ENCODE data around the gene AOPEP.

AOPEP gene

GRCh38 chr9:95116808-95117204 lies 390.3 kb downstream of the AOPEP start:
- whole genome bisulfite sequencing (ENCODE audit: insufficient coverage): 83% methylated on average over 1 of the region's 1 CpG
- DNase-seq: no peak

GRCh38 chr9:95118596-95118995 lies 392.1 kb downstream of the AOPEP start:
- Histone ChIP-seq H3K27ac (ENCODE audit: insufficient read depth in 1 of 2, low read depth in 1 of 2, low read length in 2 of 2, poor library complexity in 1 of 2, severe bottlenecking in 2 of 2) (no peak overlapping the region), H3K4me1 (ENCODE audit: control extremely low read depth in 1 of 4, control insufficient read depth in 4 of 4, insufficient read depth in 4 of 4, low read length in 3 of 4) (no peaks in the 10 kb centered on the region), H3K36me3 (ENCODE audit: control insufficient read depth in 4 of 4, insufficient read depth in 4 of 4, low read length in 3 of 4) (no peaks in the 10 kb centered on the region), H3K9me3 (ENCODE audit: control extremely low read depth in 1 of 5, control insufficient read depth in 4 of 5, insufficient read depth in 2 of 5, low read depth in 1 of 5, low read length in 4 of 5) (no peaks in the 10 kb centered on the region), H3K27me3 (replicated peaks in 2 of 5; ENCODE audit: control insufficient read depth in 4 of 5, insufficient read depth in 5 of 5, low read length in 4 of 5) (no peaks in the 10 kb centered on the region), H3K4me3 (ENCODE audit: control insufficient read depth in 1 of 7, extremely low read depth in 1 of 7, insufficient read depth in 4 of 7, low read depth in 2 of 7, low read length in 6 of 7) (no peak overlapping the region)
- CTCF ChIA-PET: interaction anchor here (1.2 to 1.5 kb wide), 2 partner anchors 9 to 13 kb away, joined by 3 to 4 read pairs; no protein-coding TSS in a partner anchor
- POLR2A ChIA-PET: no interaction called here
- 97% methylated on average over 4 of the region's 4 CpGs for WGBS (ENCODE audit: insufficient coverage)
- no peak for DNase-seq

More at GRCh38 chr9:95116808-95117204, 390.3 kb downstream of the AOPEP start:
- peaks cover 0 to 4% (median 2%) of the 10 kb centered on the region in 4 experiments for H3K36me3 ChIP-seq (ENCODE audit: control insufficient read depth in 4 of 4, insufficient read depth in 4 of 4, low read length in 3 of 4)
- no peak overlapping the region for H3K4me3 ChIP-seq (ENCODE audit: control insufficient read depth in 1 of 7, extremely low read depth in 1 of 7, insufficient read depth in 4 of 7, low read depth in 2 of 7, low read length in 6 of 7)
- no peaks in the 10 kb centered on the region for H3K9me3 ChIP-seq (ENCODE audit: control extremely low read depth in 1 of 5, control insufficient read depth in 4 of 5, insufficient read depth in 2 of 5, low read depth in 1 of 5, low read length in 4 of 5)
- ChIA-PET CTCF (no interaction called here), POLR2A (no interaction called here)
- no peaks in the 10 kb centered on the region for H3K4me1 ChIP-seq (ENCODE audit: control extremely low read depth in 1 of 4, control insufficient read depth in 4 of 4, insufficient read depth in 4 of 4, low read length in 3 of 4)
- H3K27ac ChIP-seq (ENCODE audit: insufficient read depth in 1 of 2, low read depth in 1 of 2, low read length in 2 of 2, poor library complexity in 1 of 2, severe bottlenecking in 2 of 2): no peak overlapping the region
- H3K27me3 ChIP-seq (replicated peaks in 2 of 5; ENCODE audit: control insufficient read depth in 4 of 5, insufficient read depth in 5 of 5, low read length in 4 of 5): no peaks in the 10 kb centered on the region

GRCh38 chr9:95120781-95121370 lies 394.4 kb downstream of the AOPEP start:
- no peak for DNase-seq
- Histone ChIP-seq H3K36me3 (ENCODE audit: control insufficient read depth in 4 of 4, insufficient read depth in 4 of 4, low read length in 3 of 4) (peaks cover 0 to 3% (median 0%) of the 10 kb centered on the region in 4 experiments), H3K4me1 (ENCODE audit: control extremely low read depth in 1 of 4, control insufficient read depth in 4 of 4, insufficient read depth in 4 of 4, low read length in 3 of 4) (no peaks in the 10 kb centered on the region), H3K27ac (ENCODE audit: insufficient read depth in 1 of 2, low read depth in 1 of 2, low read length in 2 of 2, poor library complexity in 1 of 2, severe bottlenecking in 2 of 2) (no peak overlapping the region), H3K4me3 (ENCODE audit: control insufficient read depth in 1 of 7, extremely low read depth in 1 of 7, insufficient read depth in 4 of 7, low read depth in 2 of 7, low read length in 6 of 7) (no peak overlapping the region), H3K27me3 (replicated peaks in 2 of 5; ENCODE audit: control insufficient read depth in 4 of 5, insufficient read depth in 5 of 5, low read length in 4 of 5) (no peaks in the 10 kb centered on the region), H3K9me3 (ENCODE audit: control extremely low read depth in 1 of 5, control insufficient read depth in 4 of 5, insufficient read depth in 2 of 5, low read depth in 1 of 5, low read length in 4 of 5) (no peaks in the 10 kb centered on the region)
- ChIA-PET CTCF (interaction anchor here (0.8 kb wide), 2 partner anchors 9 to 11 kb away, joined by 3 to 6 read pairs; no protein-coding TSS in a partner anchor), POLR2A (no interaction called here)

GRCh38 chr9:95124582-95125367 lies 398.3 kb downstream of the AOPEP start:
- ChIA-PET POLR2A (no interaction called here), CTCF (interaction anchor here (0.6 to 2.2 kb wide), 4 partner anchors 37 to 443 kb away, joined by 3 to 15 read pairs (median 4); no protein-coding TSS in a partner anchor)
- peaks cover 0 to 4% (median 1%) of the 10 kb centered on the region in 4 experiments for H3K4me1 ChIP-seq (ENCODE audit: control extremely low read depth in 1 of 4, control insufficient read depth in 4 of 4, insufficient read depth in 4 of 4, low read length in 3 of 4)
- H3K36me3 ChIP-seq (ENCODE audit: control insufficient read depth in 4 of 4, insufficient read depth in 4 of 4, low read length in 3 of 4): peaks cover 0 to 3% (median 0%) of the 10 kb centered on the region in 4 experiments
- no peak overlapping the region for H3K27ac ChIP-seq (ENCODE audit: insufficient read depth in 1 of 2, low read depth in 1 of 2, low read length in 2 of 2, poor library complexity in 1 of 2, severe bottlenecking in 2 of 2)
- DNase-seq: peak in 2 of 3 donors; percentile 6 to 13
- H3K4me3 ChIP-seq (ENCODE audit: control insufficient read depth in 1 of 7, extremely low read depth in 1 of 7, insufficient read depth in 4 of 7, low read depth in 2 of 7, low read length in 6 of 7): no peak overlapping the region
- no peaks in the 10 kb centered on the region for H3K9me3 ChIP-seq (ENCODE audit: control extremely low read depth in 1 of 5, control insufficient read depth in 4 of 5, insufficient read depth in 2 of 5, low read depth in 1 of 5, low read length in 4 of 5)
- WGBS (ENCODE audit: insufficient coverage): 96% methylated on average over 4 of the region's 9 CpGs
- H3K27me3 ChIP-seq (replicated peaks in 2 of 5; ENCODE audit: control insufficient read depth in 4 of 5, insufficient read depth in 5 of 5, low read length in 4 of 5): no peaks in the 10 kb centered on the region

- H3K4me1 ChIP-seq (ENCODE audit: control extremely low read depth in 1 of 4, control insufficient read depth in 4 of 4, insufficient read depth in 4 of 4, low read length in 3 of 4): peaks cover 0 to 4% (median 1%) of the 10 kb centered on the region in 4 experiments
- no peaks in the 10 kb centered on the region for H3K9me3 ChIP-seq (ENCODE audit: control extremely low read depth in 1 of 5, control insufficient read depth in 4 of 5, insufficient read depth in 2 of 5, low read depth in 1 of 5, low read length in 4 of 5)
- ChIA-PET POLR2A (no interaction called here), CTCF (interaction anchor here (1.2 to 7.6 kb wide), 7 partner anchors 13 to 1092 kb away, joined by 3 to 58 read pairs (median 5); no protein-coding TSS in a partner anchor)
- no peak overlapping the region for H3K4me3 ChIP-seq (ENCODE audit: control insufficient read depth in 1 of 7, extremely low read depth in 1 of 7, insufficient read depth in 4 of 7, low read depth in 2 of 7, low read length in 6 of 7)
- peaks cover 0 to 3% (median 0%) of the 10 kb centered on the region in 4 experiments for H3K36me3 ChIP-seq (ENCODE audit: control insufficient read depth in 4 of 4, insufficient read depth in 4 of 4, low read length in 3 of 4)
- H3K27ac ChIP-seq (ENCODE audit: insufficient read depth in 1 of 2, low read depth in 1 of 2, low read length in 2 of 2, poor library complexity in 1 of 2, severe bottlenecking in 2 of 2): no peak overlapping the region
- no peaks in the 10 kb centered on the region for H3K27me3 ChIP-seq (replicated peaks in 2 of 5; ENCODE audit: control insufficient read depth in 4 of 5, insufficient read depth in 5 of 5, low read length in 4 of 5)
- no CpG with 5 or more reads among the region's 3 CpGs for WGBS (ENCODE audit: insufficient coverage)
- DNase-seq: no peak
These were observed 399.2 kb downstream of the AOPEP start for GRCh38 chr9:95125652-95126051.

GRCh38 chr9:95126739-95127138 lies 400.2 kb downstream of the AOPEP start:
- Histone ChIP-seq H3K4me1 (ENCODE audit: control extremely low read depth in 1 of 4, control insufficient read depth in 4 of 4, insufficient read depth in 4 of 4, low read length in 3 of 4) (peaks cover 0 to 6% (median 1%) of the 10 kb centered on the region in 4 experiments), H3K36me3 (ENCODE audit: control insufficient read depth in 4 of 4, insufficient read depth in 4 of 4, low read length in 3 of 4) (peaks cover 0 to 3% (median 0%) of the 10 kb centered on the region in 4 experiments), H3K27me3 (replicated peaks in 2 of 5; ENCODE audit: control insufficient read depth in 4 of 5, insufficient read depth in 5 of 5, low read length in 4 of 5) (no peaks in the 10 kb centered on the region), H3K27ac (ENCODE audit: insufficient read depth in 1 of 2, low read depth in 1 of 2, low read length in 2 of 2, poor library complexity in 1 of 2, severe bottlenecking in 2 of 2) (no peak overlapping the region), H3K9me3 (ENCODE audit: control extremely low read depth in 1 of 5, control insufficient read depth in 4 of 5, insufficient read depth in 2 of 5, low read depth in 1 of 5, low read length in 4 of 5) (no peaks in the 10 kb centered on the region), H3K4me3 (ENCODE audit: control insufficient read depth in 1 of 7, extremely low read depth in 1 of 7, insufficient read depth in 4 of 7, low read depth in 2 of 7, low read length in 6 of 7) (no peak overlapping the region)
- 100% methylated on average over 4 of the region's 9 CpGs for WGBS (ENCODE audit: insufficient coverage)
- POLR2A ChIA-PET: no interaction called here
- DNase-seq: no peak
- CTCF ChIA-PET: interaction anchor here (0.6 to 7.6 kb wide), 18 partner anchors 11 to 1091 kb away, joined by 3 to 58 read pairs (median 4); no protein-coding TSS in a partner anchor
